Spleen (tissue), 11 donors: ENCODE data around the gene SPG11. TPM values are rescaled to one million over a fixed set of nuclear protein-coding genes. Genes with fewer than 3 reads are reported as not detected.

Experiments used
- DNase-seq: peaks from one replicate; pipeline ENCODE4 v3.0.0-alpha.2; 2020
- H3K27ac ChIP-seq, 8 donors: fragments of 200-600 bp; sonication (generic) in 7 of 8; 1 replicate in 4 of 8; 2 replicates in 4 of 8; pipeline versions ENCODE4 v1.5.0 to v1.8.0; 2016 to 2021; ENCODE audit warnings: inconsistent platforms in 4 of 8, mild to moderate bottlenecking in 4 of 8, moderate library complexity in 1 of 8
- H3K27me3 ChIP-seq, 7 donors: fragments of 200-600 bp; sonication (generic) in 6 of 7; replicated peaks in 1 of 7; 1 replicate in 4 of 7; 2 replicates in 3 of 7; pipeline versions ENCODE4 v1.5.0 to v1.8.0; 2016 to 2021; ENCODE audit warnings: inconsistent platforms in 3 of 7, mild to moderate bottlenecking in 1 of 7
- H3K36me3 ChIP-seq, 6 donors: fragments of 200-600 bp; sonication (generic) in 5 of 6; 1 replicate in 4 of 6; 2 replicates in 2 of 6; pipeline versions ENCODE4 v1.5.0 to v1.8.0; 2016 to 2021; ENCODE audit warnings: inconsistent platforms in 2 of 6
- H3K4me1 ChIP-seq, 6 donors: fragments of 200-600 bp; sonication (generic) in 5 of 6; 1 replicate in 3 of 6; 2 replicates in 3 of 6; pipeline versions ENCODE4 v1.5.0 to v1.8.0; 2016 to 2021; ENCODE audit warnings: inconsistent platforms in 3 of 6
- H3K4me3 ChIP-seq, 8 donors: fragments of 200-600 bp; sonication (generic) in 7 of 8; 1 replicate in 4 of 8; 2 replicates in 4 of 8; pipeline versions ENCODE4 v1.5.0 to v1.8.0; 2016 to 2021; ENCODE audit warnings: inconsistent platforms in 4 of 8, mild to moderate bottlenecking in 4 of 8, moderate library complexity in 2 of 8
- H3K9me3 ChIP-seq, 8 donors: fragments of 200-600 bp; sonication (generic) in 7 of 8; 1 replicate in 4 of 8; 2 replicates in 4 of 8; pipeline versions ENCODE4 v1.5.0 to v1.8.0; 2016 to 2021; ENCODE audit warnings: inconsistent platforms in 4 of 8
- CTCF ChIP-seq, 11 experiments: fragments of 200-600 bp in 7 of 11; fragments of 450-650 bp in 4 of 11; sonication (generic) in 4 of 11; IDR thresholded peaks in 8 of 11; conservative IDR thresholded peaks in 3 of 11; 1 replicate in 7 of 11; 2 replicates in 4 of 11; pipeline versions ENCODE4 v1.4.0 to v1.8.0; 2016 to 2021; ENCODE audit warnings: antibody characterized with exemption in 11 of 11, inconsistent platforms in 4 of 11, mild to moderate bottlenecking in 1 of 11
- POLR2A ChIP-seq, 3 donors: fragments of 450-650 bp; IDR thresholded peaks; one replicate each; pipeline ENCODE4 v1.5.1; 2017; ENCODE audit warnings: antibody characterized with exemption in 3 of 3, mild to moderate bottlenecking in 1 of 3
- POLR2AphosphoS5 ChIP-seq, 3 donors: sonication (generic); formaldehyde crosslinking; IDR thresholded peaks; one replicate each; pipeline ENCODE4 v1.5.1; 2017; ENCODE audit warnings: antibody characterized with exemption in 3 of 3
- WGBS, 5 donors: extraction: QIAGEN DNeasy Blood & Tissue Kit in 3 of 5; methylation state at CpG; one replicate each; pipeline versions ENCODE4 v1.1.5 to v1.1.7; 2013 to 2018; 5-methylcytosine and 5-hydroxymethylcytosine counted together
- intact Hi-C: fragments of 100-400 bp; cut with DNase I; formaldehyde crosslinking; loops from one replicate; pipeline ENCODE4 v1.15.0; 2023; ENCODE audit warnings: low total_unique reads
- polyA plus RNA-seq, 3 donors: library from polyadenylated mRNA; stranded (reverse); fragments of 200-250 nt; gene quantifications; one replicate each; pipeline ENCODE4 v1.2.1, GENCODE V29; 2013
- total RNA-seq, 7 donors: library from RNA; depleted of rRNA in 3 of 7; stranded (reverse); fragments of >200 nt in 3 of 7; fragmentation: NEBNext Ultra II Directional in 4 of 7; extraction: Animal tissue kit (Norgen Biotek cat#: 25700) in 4 of 7; gene quantifications; one replicate each; pipeline versions ENCODE4 v1.1.0 to v1.2.1, GENCODE V29; 2016 to 2021
- donor health status: healthy with polysubstance abuse.
- donor health status: DM: no; HTN: no; CAD: no; lungs with moderate emphysema.
- donor health status: DM: no; HTN: no; CAD: no.
- donor health status: Bipolar disorder and iron deficiency.
- donor health status: healthy.
- donor health status: DM: no; HTN: no; CAD: no.
- donor health status: DM: yes; HTN: yes; CAD: no.

The SPG11 gene
- total and polyA plus RNA-seq, 10 donors = 37.4 to 218 (median 143) TPM

GRCh38 chr15:44676676-44677075 is 13.2 kb upstream of the SPG11 start:
- intact Hi-C loops = no loop called here
- TF ChIP-seq POLR2A (IDR thresholded peaks at IDR 0.05) (no peak), POLR2AphosphoS5 (IDR thresholded peaks at IDR 0.05) (peak in 2 of 3 donors; percentile 41 to 49), CTCF (IDR thresholded peaks at IDR 0.05 in 8 of 11, conservative IDR thresholded peaks at IDR 0.05 in 3 of 11) (no peak)
- Histone ChIP-seq H3K27me3 (no peaks in the 10 kb centered on the region), H3K36me3 (no peaks in the 10 kb centered on the region), H3K9me3 (no peaks in the 10 kb centered on the region), H3K4me1 (peaks cover 9 to 97% (median 49%) of the 10 kb centered on the region in 6 donors), H3K27ac (peak overlapping the region; percentile 54 to 89 (median 79)), H3K4me3 (peak overlapping the region in 1 of 8 donors; percentile 32)
- 37 to 61% (median 50%) methylated on average over 7 of the region's 7 CpGs for WGBS, 5 donors
- DNase-seq = no peak

GRCh38 chr15:44675911-44676310 is 12.4 kb upstream of the SPG11 start:
- no peaks in the 10 kb centered on the region for H3K36me3 ChIP-seq
- no peak for DNase-seq
- peaks cover 9 to 97% (median 55%) of the 10 kb centered on the region in 6 donors for H3K4me1 ChIP-seq
- intact Hi-C loops = no loop called here
- TF ChIP-seq POLR2A (IDR thresholded peaks at IDR 0.05) (no peak), CTCF (IDR thresholded peaks at IDR 0.05 in 8 of 11, conservative IDR thresholded peaks at IDR 0.05 in 3 of 11) (no peak), POLR2AphosphoS5 (IDR thresholded peaks at IDR 0.05) (no peak)
- H3K27me3 ChIP-seq = no peaks in the 10 kb centered on the region
- peak overlapping the region in 1 of 8 donors; percentile 32 for H3K4me3 ChIP-seq
- WGBS, 5 donors = 67 to 81% (median 75%) methylated on average over 5 of the region's 5 CpGs
- no peaks in the 10 kb centered on the region for H3K9me3 ChIP-seq
- peak overlapping the region in 7 of 8 donors; percentile 73 to 89 (median 81) for H3K27ac ChIP-seq

GRCh38 chr15:44673639-44674038 is 10.2 kb upstream of the SPG11 start:
- 96 to 100% (median 98%) methylated on average over 2 of the region's 2 CpGs for WGBS, 5 donors
- no peak for DNase-seq
- Histone ChIP-seq H3K9me3 (no peaks in the 10 kb centered on the region), H3K27ac (peak overlapping the region in 1 of 8 donors; percentile 100), H3K4me1 (peaks cover 12 to 98% (median 73%) of the 10 kb centered on the region in 6 donors), H3K27me3 (no peaks in the 10 kb centered on the region), H3K4me3 (no peak overlapping the region), H3K36me3 (peaks cover 0 to 11% (median 0%) of the 10 kb centered on the region in 6 donors)
- TF ChIP-seq CTCF (IDR thresholded peaks at IDR 0.05 in 8 of 11, conservative IDR thresholded peaks at IDR 0.05 in 3 of 11) (no peak), POLR2A (IDR thresholded peaks at IDR 0.05) (no peak), POLR2AphosphoS5 (IDR thresholded peaks at IDR 0.05) (no peak)
- intact Hi-C loops = no loop called here

- Histone ChIP-seq H3K4me3 (no peak overlapping the region), H3K36me3 (peaks cover 0 to 17% (median 0%) of the 10 kb centered on the region in 6 donors), H3K9me3 (no peaks in the 10 kb centered on the region), H3K27me3 (no peaks in the 10 kb centered on the region), H3K4me1 (peaks cover 12 to 96% (median 68%) of the 10 kb centered on the region in 6 donors), H3K27ac (peak overlapping the region in 7 of 8 donors; percentile 27 to 100 (median 63))
- TF ChIP-seq POLR2AphosphoS5 (IDR thresholded peaks at IDR 0.05) (no peak), POLR2A (IDR thresholded peaks at IDR 0.05) (no peak), CTCF (IDR thresholded peaks at IDR 0.05 in 8 of 11, conservative IDR thresholded peaks at IDR 0.05 in 3 of 11) (no peak)
- no peak for DNase-seq
- 84 to 95% (median 87%) methylated on average over 6 of the region's 6 CpGs for WGBS, 5 donors
- intact Hi-C loops = no loop called here
Observed at GRCh38 chr15:44670087-44670950, 6.9 kb upstream of the SPG11 start.
